HL-60 (cell line): ENCODE results near the gene PGP.

Experiments used
- GABPA ChIP-seq: IDR thresholded peaks from 2 replicates; pipeline ENCODE4 v1.6.1; 2012; ENCODE audit warnings: low read depth
- POLR2AphosphoS5 ChIP-seq: IDR thresholded peaks from 2 replicates; pipeline ENCODE4 v1.6.1; 2012; ENCODE audit warnings: low read depth
- TF ChIP-seq, protein P1 (sequence below): IDR thresholded peaks from 2 replicates; pipeline ENCODE4 v1.6.1; 2012; ENCODE audit warnings: low read depth; ENCODE audit not compliant: insufficient replicate concordance
- TF ChIP-seq, protein P2 (sequence below): IDR thresholded peaks from one replicate; pipeline ENCODE4 v1.5.1; 2011; ENCODE audit warnings: low read length, control low read depth, inconsistent platforms; ENCODE audit not compliant: insufficient read depth

DNA sequence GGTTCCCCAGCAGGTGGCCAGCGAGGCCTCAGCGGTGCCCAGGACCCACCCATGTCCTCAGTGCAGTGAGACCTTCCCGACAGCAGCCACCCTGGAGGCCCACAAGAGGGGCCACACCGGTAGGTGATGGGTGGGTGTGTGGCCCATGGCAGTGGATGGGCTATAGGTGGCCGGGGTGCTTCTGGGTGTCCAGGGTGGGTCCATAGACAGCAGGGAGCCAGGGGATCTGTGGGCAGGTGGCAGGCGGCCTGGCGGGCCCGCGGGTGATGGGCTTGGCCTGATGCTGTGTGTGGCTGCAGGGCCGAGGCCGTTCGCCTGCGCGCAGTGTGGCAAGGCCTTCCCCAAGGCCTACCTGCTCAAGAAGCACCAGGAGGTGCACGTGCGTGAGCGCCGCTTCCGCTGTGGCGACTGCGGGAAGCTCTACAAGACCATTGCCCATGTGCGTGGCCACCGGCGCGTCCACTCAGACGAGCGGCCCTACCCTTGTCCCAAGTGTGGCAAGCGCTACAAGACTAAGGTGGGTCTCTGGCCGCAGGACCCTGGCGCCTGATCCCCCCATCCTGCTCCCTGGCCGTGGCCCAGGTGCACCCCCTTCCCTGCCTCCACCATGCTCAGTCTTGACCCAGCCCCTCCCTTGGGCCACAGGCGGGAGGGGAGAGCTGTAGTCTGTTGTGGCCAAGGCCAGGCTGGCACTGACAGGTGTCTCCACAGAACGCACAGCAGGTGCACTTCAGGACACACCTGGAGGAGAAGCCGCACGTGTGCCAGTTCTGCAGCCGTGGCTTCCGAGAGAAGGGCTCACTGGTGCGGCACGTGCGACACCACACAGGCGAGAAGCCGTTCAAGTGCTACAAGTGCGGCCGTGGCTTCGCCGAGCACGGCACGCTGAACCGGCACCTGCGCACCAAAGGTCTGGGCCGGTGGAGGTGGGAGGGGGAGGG, 19.5 kb upstream of the PGP start:
- TF ChIP-seq, protein P1, sequence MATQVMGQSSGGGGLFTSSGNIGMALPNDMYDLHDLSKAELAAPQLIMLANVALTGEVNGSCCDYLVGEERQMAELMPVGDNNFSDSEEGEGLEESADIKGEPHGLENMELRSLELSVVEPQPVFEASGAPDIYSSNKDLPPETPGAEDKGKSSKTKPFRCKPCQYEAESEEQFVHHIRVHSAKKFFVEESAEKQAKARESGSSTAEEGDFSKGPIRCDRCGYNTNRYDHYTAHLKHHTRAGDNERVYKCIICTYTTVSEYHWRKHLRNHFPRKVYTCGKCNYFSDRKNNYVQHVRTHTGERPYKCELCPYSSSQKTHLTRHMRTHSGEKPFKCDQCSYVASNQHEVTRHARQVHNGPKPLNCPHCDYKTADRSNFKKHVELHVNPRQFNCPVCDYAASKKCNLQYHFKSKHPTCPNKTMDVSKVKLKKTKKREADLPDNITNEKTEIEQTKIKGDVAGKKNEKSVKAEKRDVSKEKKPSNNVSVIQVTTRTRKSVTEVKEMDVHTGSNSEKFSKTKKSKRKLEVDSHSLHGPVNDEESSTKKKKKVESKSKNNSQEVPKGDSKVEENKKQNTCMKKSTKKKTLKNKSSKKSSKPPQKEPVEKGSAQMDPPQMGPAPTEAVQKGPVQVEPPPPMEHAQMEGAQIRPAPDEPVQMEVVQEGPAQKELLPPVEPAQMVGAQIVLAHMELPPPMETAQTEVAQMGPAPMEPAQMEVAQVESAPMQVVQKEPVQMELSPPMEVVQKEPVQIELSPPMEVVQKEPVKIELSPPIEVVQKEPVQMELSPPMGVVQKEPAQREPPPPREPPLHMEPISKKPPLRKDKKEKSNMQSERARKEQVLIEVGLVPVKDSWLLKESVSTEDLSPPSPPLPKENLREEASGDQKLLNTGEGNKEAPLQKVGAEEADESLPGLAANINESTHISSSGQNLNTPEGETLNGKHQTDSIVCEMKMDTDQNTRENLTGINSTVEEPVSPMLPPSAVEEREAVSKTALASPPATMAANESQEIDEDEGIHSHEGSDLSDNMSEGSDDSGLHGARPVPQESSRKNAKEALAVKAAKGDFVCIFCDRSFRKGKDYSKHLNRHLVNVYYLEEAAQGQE = no peak
- TF ChIP-seq, protein P2, sequence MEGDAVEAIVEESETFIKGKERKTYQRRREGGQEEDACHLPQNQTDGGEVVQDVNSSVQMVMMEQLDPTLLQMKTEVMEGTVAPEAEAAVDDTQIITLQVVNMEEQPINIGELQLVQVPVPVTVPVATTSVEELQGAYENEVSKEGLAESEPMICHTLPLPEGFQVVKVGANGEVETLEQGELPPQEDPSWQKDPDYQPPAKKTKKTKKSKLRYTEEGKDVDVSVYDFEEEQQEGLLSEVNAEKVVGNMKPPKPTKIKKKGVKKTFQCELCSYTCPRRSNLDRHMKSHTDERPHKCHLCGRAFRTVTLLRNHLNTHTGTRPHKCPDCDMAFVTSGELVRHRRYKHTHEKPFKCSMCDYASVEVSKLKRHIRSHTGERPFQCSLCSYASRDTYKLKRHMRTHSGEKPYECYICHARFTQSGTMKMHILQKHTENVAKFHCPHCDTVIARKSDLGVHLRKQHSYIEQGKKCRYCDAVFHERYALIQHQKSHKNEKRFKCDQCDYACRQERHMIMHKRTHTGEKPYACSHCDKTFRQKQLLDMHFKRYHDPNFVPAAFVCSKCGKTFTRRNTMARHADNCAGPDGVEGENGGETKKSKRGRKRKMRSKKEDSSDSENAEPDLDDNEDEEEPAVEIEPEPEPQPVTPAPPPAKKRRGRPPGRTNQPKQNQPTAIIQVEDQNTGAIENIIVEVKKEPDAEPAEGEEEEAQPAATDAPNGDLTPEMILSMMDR = no peak
- no peak for TF ChIP-seq POLR2AphosphoS5
- TF ChIP-seq GABPA = no peak
